ENCODE measurements around the gene ZBED5. TPM values are rescaled to one million over a fixed set of nuclear protein-coding genes. Genes with fewer than 3 reads are reported as not detected.
"Not testable (repeated sequence)": the region's sequence is repeated elsewhere in the genome, so short reads cannot be mapped to it uniquely, and the experiment has no call there.

Gene ZBED5
- total RNA-seq, 1 donor from 2014 or later: 21.2 TPM

DNA sequence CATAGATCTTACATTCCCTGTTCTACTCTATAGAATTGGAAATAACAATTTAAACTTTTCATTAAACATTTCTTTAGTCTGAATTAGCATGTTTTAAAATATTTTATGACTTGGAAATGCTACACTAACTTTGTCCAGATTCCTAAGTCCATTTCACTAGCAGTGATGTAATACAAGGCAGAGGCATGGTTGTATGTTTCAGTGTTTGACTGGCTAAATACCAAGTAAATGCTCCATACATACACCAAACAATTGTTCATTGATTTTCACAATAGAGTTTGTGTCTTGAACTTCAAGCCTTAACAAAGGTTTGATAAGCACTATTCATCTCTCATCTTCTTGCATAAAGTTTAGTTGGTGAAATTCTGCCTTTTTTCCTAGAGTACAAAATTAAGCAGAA lies 13.5 kb downstream of the ZBED5 start:
- no peak for DNase-seq (ENCODE audit: extremely low read depth, low read depth, low spot score)

DNA sequence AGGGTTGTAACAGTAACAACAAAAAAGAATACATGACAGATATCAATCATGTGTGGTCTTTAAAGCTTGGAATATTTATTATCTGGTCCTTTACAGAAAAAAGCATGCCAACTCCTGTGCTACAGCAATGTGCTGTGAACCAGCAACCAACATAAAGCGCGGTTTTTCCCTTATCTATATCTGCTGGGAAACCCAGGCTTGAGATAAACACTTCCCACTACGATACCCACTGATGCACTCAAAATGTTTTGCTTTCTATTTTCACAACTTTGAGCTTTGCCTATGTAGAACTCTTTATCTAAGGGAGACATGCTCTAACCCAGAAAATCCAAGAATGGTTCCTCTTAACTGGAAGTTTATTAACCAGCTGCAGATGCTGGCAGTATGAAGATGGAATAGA lies 19.0 kb downstream of the ZBED5 start:
- DNase-seq (ENCODE audit: extremely low read depth, low read depth, low spot score): no peak

DNA sequence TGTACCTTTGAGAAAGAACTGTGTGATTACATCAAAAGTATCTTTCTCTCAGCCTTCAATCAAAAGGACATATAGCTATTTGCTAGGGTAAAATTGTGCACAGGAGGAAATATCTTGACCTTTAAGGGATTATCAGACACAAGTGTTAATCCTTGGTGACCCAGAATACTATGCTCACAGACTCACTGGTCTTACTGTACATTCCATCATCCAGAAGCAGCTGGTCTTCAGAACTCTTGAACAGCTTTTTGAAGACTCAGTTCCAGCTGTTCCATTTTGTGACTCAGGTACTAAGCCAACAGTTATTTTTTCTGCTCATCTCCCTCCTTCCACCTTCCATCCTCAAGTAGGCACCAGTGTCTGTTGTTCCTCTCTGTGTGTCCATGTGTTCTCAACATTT lies 19.8 kb downstream of the ZBED5 start:
- DNase-seq (ENCODE audit: extremely low read depth, low read depth, low spot score): no peak

DNA sequence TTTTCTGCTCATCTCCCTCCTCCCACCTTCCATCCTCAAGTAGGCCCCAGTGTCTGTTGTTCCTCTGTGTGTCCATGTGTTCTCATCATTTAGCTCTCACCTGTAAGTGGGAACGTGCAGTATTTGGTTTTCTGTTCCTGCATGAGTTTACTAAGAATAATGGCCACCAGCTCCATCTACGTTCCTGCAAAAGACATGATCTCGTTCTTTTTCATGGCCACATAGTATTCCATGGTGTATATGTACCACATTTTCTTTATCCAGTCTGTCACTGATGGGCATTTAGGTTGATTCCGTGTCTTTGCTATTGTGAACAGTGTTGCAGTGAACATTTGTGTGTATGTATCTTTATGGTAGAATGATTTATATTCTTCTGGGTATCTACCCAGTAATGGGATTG lies 21.0 kb downstream of the ZBED5 start:
- DNase-seq (ENCODE audit: extremely low read depth, low read depth, low spot score): not testable (repeated sequence)

DNA sequence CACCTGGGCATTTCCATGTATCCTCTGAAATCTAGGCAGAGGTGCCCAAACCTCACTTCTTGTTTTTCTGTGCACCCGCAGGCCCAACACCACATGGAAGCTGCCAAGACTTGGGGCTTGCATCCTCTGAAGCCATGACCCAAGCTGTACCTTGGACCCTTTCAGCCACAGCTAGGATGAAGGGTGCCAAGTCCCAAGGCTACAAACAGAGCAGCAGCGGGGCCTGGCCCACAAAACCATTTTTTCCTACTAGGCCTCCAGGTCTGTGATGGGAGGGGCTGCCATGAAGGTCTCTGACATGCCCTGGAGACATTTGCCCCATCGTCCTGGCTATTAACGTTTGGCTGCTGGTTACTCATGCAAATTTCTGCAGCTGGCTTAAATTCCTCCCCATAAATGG lies 28.7 kb downstream of the ZBED5 start:
- DNase-seq (ENCODE audit: extremely low read depth, low read depth, low spot score): no peak

DNA sequence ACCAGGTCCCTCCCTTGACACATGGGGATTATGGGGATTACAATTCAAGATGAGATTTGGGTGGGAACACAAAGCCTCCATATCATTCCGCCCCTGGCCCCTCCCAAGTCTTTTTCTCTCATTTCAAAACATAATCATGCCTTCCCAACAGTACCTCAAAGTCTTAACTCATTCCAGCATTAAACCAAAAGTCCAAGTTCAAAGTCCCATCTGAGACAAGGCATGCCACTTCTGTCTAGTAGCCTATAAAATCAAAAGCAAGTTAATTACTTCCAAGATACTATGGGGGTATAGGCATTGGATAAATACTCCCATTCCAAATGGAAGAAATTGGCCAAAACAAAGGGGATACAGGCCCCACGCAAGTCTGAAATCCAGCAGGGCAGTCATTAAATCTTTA lies 29.5 kb downstream of the ZBED5 start:
- no peak for DNase-seq (ENCODE audit: extremely low read depth, low read depth, low spot score)

DNA sequence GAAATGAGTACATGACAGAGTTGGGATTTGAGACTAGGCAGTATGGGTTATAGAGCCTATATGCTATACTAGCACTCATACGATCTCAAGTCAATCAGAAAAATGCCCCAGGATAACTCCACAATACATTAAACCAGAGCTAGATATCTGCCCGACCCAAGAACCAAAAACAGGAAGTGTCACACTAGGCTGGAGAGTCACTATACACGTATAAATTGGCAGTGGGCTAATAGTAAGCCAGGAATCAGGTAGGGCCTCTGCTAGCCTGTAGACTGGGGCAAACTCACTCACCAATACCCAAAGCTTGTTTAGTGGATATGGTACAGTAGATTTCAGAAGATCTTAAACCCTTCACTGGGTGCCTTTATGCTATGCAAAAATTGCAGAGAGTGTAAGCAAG lies 33.0 kb downstream of the ZBED5 start:
- DNase-seq (ENCODE audit: extremely low read depth, low read depth, low spot score): no peak

DNA sequence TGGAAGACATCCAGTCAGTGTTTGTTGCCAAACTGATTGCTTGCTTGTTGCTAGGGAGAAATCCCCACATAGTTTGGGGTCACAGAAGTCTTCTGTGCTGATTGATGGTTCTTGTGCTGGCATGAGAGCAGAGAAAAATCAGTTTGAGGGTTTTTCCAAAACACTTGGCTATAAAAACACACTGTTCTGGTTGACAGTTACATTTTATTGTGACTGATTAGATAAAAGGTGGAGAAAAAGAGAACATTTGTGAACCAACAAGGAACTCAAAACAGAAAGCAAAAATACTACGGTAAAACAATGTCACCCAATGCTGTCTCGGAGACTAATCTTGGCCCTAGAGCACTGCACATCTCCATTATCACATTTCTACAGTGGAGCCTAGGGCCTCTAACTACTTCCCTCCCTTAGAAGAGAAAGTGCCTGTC lies 34.7 kb downstream of the ZBED5 start:
- no peak for DNase-seq (ENCODE audit: extremely low read depth, low read depth, low spot score)

DNA sequence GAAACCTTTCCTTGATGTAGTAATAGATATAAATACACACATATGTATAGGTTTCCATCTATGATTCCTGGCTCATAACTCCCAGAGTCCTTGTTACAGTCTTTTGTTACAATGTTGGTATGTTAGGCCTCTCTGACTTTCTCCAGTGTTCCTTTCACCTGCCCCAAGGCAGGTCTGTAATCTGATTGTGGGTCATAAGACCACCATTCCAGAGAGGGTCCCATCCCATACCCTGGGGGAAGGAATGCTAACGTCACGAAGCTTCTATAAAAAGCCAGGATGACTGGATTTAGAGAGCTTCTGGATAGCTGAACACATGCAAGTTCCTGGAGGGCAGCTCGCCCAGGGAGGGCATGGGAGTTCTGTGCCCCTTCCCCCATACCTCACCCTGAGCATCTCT lies 35.4 kb downstream of the ZBED5 start:
- DNase-seq (ENCODE audit: extremely low read depth, low read depth, low spot score): not testable (repeated sequence)

DNA sequence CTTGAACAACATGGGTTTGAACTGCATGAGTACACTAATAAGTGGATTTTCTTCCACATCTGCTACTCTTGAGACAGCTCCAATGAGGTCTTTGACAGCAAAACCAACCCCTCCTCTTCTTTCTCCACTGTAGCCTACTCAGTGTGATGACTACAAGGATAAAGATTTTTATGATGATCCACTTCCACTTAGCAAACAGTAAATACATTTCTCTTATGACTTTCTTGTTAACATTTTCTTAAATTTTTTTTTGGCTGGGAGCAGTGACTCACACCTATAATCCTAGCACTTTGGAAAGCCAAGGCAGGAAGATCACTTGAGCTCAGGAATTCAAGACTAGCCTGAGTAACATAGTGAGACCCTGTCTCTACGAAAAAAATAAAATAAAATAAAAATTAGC lies 39.3 kb downstream of the ZBED5 start:
- no peak for DNase-seq (ENCODE audit: extremely low read depth, low read depth, low spot score)

DNA sequence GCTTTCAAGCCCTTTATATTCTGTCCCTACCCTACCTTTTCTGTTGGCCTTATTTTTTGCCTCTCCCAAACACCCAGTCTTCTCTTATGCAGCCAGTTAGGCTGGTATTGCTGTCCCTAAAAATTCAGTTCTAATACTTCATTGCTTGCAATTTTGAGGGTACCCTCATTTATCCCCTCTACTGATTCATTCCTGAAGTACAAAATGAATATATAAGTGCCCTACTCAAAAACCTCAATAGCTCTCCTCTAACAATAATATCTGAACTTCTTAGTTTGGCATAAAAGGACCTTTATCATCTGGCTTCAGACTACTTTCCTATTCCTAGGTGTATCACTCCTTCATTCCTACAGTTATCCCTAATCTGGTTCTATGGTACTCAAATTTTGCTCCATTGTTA lies 43.9 kb downstream of the ZBED5 start:
- no peak for DNase-seq (ENCODE audit: extremely low read depth, low read depth, low spot score)

DNA sequence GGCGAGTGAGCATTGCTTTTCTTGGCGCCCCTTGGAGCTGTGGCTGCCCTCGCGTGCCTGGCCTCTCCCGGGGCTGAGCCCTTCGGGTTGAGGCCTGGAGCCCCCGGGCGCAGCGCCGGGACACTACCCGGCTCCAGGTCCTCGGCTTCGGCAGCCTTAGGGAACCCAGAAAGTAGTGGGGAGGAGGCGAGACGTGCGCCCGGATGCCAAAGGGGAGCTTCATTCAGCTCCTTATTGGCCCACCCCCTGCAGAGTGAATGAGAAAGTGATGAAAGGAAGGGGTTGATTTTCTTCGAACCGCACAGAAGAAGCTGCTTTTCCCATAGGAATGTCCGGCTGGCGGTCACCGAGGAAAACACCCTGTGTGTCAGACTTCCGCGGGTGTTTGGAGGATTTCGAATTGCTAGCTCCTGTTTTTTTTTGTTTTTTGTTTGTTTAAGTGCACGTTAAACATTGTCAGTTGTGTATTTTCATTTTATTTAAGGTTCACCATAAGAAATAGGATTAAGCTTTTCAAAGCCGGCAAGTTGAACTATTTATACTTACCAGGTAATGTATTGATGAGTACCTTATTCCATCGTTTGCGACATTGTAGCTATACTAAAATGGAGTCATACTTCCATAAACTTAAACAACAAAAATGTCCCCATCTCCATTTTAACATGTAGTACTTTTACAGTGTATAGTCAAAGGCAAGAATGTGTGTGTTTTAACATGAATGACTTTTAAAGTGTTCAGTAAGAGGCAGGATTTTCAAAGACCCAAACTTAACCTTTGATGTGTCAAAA lies 48.3 kb downstream of the ZBED5 start:
- DNase-seq (ENCODE audit: extremely low read depth, low read depth, low spot score): no peak

DNA sequence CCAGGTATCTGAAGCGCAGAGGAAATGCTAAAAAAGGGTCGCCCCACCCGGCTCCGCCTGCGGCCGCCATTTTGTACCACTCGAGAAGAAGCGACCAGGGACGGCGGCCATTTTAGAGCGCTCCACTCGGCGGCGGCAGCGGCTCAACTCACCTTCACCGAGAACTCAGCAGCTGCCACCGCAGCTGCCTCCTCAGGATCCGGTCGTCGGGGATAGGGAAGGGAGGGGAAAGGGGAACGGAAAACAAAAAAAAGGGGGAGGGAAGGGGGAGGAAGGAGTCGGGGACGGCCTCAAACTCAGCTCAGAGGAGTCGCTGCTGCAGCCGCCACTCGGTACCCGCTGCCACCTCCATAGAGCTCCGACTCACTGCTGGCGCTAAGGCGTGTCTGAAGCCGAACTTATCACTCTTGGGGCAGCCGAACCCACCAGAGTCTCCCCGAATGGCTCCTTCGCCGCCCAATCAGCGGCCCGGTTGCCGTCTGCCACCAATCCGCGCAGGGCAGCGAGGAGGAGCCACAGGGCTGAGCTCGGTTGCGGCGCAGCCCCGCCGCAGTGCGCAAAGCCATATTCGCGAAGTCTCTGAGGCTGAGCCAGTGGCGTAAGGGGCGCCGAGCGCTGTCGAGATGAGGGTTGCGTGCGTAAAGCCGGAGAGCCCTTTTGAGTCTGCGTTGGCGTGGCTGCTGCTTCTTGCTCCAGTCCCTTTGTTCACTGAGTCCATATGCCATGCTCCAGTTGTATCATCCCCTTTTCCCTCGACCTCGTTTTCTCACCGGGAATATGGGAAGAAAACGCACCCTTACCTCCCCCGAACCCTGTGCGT lies 49.1 kb downstream of the ZBED5 start, which contains the start of gene EIF4G2:
EIF4G2 (minus strand) TSS at position 374 of the 820 bp plus-strand sequence.
- DNase-seq (ENCODE audit: extremely low read depth, low read depth, low spot score): peak; percentile 81

DNA sequence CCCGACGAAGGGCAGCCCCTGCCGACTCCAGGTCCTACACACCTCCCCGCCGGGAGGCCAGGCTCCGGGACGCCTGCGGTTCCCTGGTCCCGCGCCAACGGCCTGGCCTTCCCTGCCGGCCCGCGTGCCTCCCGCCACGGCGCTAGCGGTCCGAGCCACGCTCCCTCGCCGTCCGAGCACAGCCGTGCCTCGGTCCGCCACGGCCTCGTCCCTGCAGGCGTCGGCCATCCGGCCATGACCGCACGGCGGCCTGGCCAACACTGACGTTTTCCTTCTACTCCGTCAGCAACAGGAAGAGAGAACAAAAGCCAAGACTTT lies 49.7 kb downstream of the ZBED5 start:
- DNase-seq (ENCODE audit: extremely low read depth, low read depth, low spot score): no peak

DNA sequence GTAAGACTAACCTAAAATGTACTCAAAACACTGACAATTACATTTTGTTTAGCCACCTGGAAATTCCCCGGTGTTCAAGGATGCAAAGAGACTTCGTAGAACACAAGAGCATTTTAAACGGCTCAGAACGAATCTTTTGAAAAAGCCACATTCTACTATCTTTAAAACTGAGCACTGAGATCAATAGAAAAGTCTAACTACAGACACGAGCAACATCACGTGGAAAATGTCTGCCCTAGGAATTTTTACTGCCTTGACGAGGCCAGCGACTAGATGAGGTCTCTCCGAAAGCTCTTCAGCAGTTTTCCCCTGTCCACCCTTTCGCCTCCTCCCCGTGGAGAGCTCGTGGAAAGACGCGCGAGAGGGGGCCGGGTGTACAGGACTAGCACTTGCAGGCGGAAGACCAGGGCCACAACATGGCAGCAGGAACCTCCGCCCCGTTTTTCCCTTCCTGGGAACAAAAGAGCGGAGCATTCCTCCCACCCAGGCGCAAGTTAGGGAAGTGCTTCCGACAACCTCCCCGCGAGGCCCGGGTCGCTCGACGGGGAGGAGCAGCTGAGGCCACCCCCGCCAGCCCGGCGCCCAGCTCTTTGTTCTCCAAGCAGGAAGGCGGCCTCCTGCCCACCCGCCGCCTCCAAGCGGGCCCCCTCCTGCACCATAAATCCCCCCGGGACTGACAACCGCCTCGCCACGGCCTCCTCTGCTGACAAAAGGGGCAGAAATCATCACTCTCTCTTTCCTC lies 50.2 kb downstream of the ZBED5 start:
- no peak for DNase-seq (ENCODE audit: extremely low read depth, low read depth, low spot score)

DNA sequence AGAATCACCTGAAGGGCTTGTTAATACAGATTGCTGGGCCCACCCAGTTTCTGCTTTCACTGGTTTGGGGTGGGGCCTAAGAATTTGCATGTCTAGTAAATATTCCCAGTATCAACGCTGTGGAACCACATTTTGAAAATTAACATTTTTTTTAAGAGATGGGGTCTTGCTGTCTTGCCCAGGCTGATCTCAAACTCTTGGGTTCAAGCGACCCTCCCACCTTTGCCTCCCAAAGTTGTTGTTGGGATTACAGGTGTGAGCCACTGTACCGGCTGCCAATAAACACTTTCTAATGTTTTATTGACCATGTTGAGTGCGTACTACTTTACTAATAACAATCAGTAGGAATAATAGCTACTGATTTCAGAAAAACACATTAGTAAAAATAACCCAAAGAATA lies 51.6 kb downstream of the ZBED5 start:
- DNase-seq (ENCODE audit: extremely low read depth, low read depth, low spot score): no peak

DNA sequence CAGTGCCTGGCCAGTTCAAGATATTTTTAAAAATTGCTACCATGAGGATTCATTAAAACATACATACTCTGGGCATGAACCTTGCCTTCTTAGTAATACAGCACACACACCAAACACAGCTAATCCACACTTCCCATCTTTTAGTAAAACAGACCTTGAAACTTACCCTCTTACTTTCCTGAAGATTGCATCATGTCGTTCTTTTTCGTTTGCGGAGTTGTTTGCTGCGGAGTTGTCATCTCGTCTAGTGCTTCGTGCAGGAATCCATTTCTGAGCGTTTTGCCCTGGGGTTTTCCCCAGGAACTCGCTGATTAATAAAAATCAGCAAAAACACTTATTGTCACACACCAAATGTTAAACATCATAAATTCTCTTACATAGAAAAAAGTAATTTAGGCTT lies 52.1 kb downstream of the ZBED5 start:
- DNase-seq (ENCODE audit: extremely low read depth, low read depth, low spot score): no peak

DNA sequence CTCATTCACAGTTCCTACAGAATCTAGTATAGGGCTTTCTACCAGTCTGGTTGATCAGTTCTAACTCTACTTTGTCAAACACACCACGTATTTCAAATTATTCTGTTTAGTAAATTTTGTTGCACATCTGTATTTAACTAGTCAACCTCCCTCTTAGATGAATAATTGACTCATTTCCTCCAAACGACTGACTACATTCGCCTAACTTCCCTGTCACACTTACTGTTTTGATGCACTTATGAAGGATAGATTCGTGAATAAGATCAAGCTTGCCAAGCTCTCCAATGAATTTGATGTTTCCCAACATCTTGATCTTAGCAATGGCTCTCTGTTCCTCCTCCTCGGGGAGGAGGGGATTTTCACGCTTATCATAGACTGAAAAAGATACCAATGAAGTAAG lies 54.2 kb downstream of the ZBED5 start:
- no peak for DNase-seq (ENCODE audit: extremely low read depth, low read depth, low spot score)
